Left kidney (tissue), 2 donors: ENCODE results near the gene PCSK6. TPM values are rescaled to one million over a fixed set of nuclear protein-coding genes. Genes with fewer than 3 reads are reported as not detected.
"Not testable (repeated sequence)": the region's sequence is repeated elsewhere in the genome, so short reads cannot be mapped to it uniquely, and the experiment has no call there.

Experiments used
- DNase-seq: peaks from one replicate; pipeline ENCODE4 v3.0.0-alpha.2; 2013
- polyA plus RNA-seq: library from polyadenylated mRNA; unstranded; fragments of 120-200 nt; gene quantifications from one replicate; pipeline ENCODE4 v1.2.1, GENCODE V29; 2013; ENCODE audit not compliant: insufficient read length

The PCSK6 gene
- polyA plus RNA-seq, 1 donor: 7.0 TPM

- no peak for DNase-seq
Measured at GRCh38 chr15:101308604-101309435, 180.7 kb downstream of the PCSK6 start.

- no peak for DNase-seq
Measured at GRCh38 chr15:101307897-101308603, 181.5 kb downstream of the PCSK6 start.

- DNase-seq: no peak
Measured at GRCh38 chr15:101307048-101307896, 182.2 kb downstream of the PCSK6 start.

GRCh38 chr15:101306341-101307047 is 183.0 kb downstream of the PCSK6 start:
- no peak for DNase-seq

- DNase-seq: no peak
Measured at GRCh38 chr15:101305820-101306255, 183.7 kb downstream of the PCSK6 start.

- DNase-seq: no peak
Measured at GRCh38 chr15:101303408-101303807, 186.1 kb downstream of the PCSK6 start.

- no peak for DNase-seq
Measured at GRCh38 chr15:101296418-101297405, 192.8 kb downstream of the PCSK6 start.

GRCh38 chr15:101295607-101296161 is 193.8 kb downstream of the PCSK6 start:
- DNase-seq: no peak

GRCh38 chr15:101294731-101295606 is 194.5 kb downstream of the PCSK6 start, which contains the start of gene SNRPA1:
SNRPA1 (minus strand) TSS chr15:101295248; CDS start chr15:101295178, 70 bp downstream.
- peak; percentile 94 for DNase-seq

- no peak for DNase-seq
Measured at GRCh38 chr15:101293122-101293521, 196.4 kb downstream of the PCSK6 start.

GRCh38 chr15:101288905-101289513 is 200.5 kb downstream of the PCSK6 start:
- no peak for DNase-seq

GRCh38 chr15:101287342-101287741 is 202.2 kb downstream of the PCSK6 start:
- not testable (repeated sequence) for DNase-seq

- no peak for DNase-seq
Measured at GRCh38 chr15:101286471-101287114, 202.9 kb downstream of the PCSK6 start.

GRCh38 chr15:101283931-101284330 is 205.6 kb downstream of the PCSK6 start:
- no peak for DNase-seq

GRCh38 chr15:101280007-101280406 is 209.5 kb downstream of the PCSK6 start:
- DNase-seq: no peak

GRCh38 chr15:101277943-101278564 is 211.5 kb downstream of the PCSK6 start:
- no peak for DNase-seq

GRCh38 chr15:101277038-101277822 is 212.3 kb downstream of the PCSK6 start, which contains the start of gene SELENOS:
SELENOS (minus strand) TSS chr15:101277485; CDS start chr15:101277417, 68 bp downstream.
- peak; percentile 89 for DNase-seq
